HUDEP-2 (cell line): Measurements from ENCODE around the gene CHKA.

Source experiments
- DNase-seq, 76 experiments: peaks; one replicate each; lab custom pipeline; 2025; ENCODE audit not compliant: unreplicated experiment in 76 of 76; lab: John Stamatoyannopoulos, UW

Gene CHKA

GRCh38 chr11:68117853-68118470 lies 3.2 kb downstream of the CHKA start:
- DNase-seq: no peak

DNA sequence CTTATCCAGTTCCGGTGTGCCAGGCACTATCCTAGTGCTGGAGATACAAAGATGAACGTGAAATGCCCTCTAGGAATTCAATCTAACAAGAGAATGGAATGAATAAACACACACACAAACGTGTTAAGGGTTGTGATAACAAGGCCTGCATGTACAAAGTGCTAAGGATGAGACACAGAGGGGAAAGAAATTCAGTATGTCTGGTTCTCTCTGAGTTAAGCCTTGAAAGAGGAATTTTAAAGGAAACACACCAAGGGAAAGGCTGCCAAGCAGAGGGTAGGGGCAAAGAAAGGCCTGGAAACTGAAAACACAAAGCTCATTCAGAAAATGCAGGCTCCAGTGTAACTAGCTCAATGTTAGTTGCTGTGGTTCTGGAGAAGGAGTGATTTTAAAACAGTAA lies 4.2 kb downstream of the CHKA start:
- no peak for DNase-seq

GRCh38 chr11:68116126-68116525 lies 5.1 kb downstream of the CHKA start:
- DNase-seq: no peak

DNA sequence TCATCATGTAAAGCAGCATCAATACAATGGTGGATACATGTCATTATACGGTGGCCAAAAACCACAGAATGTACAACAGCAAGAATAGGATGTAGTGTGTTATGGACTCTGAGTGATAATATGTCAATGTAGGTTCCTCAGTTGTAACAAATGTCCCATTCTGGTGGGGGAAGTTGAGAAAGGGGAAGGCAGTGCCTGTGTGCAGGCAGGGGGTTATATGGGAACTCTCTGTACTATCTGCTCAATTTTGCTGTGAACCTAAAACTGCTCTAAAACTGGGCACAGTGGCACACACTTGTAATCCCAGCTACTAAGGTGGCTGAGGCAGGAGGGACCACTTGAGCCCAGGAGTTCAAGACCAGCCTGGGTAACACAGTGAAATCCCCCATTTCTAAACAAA lies 5.9 kb downstream of the CHKA start:
- DNase-seq: peak in 1 of 76 experiments; percentile 3

- DNase-seq: no peak
Observed at GRCh38 chr11:68113986-68114385, 7.2 kb downstream of the CHKA start.

DNA sequence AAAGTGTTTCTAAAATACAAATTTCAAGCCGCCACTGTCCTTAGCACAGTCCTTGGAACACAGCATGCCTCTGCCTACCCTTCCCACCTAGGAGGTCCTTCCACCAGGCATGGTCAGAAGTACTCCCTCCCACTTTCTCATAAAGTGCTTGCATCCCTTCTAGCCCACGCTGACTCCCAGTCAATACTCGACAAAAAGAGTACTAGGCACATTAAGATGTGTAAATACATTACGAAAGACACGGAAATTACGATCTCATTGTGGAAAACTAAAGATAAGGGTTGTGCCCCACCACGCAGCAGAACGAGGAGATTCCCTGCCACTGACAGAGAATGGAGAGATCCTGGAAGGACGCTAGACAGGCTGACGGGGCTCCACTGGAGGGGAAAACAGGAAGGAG lies 13.5 kb downstream of the CHKA start:
- no peak for DNase-seq

DNA sequence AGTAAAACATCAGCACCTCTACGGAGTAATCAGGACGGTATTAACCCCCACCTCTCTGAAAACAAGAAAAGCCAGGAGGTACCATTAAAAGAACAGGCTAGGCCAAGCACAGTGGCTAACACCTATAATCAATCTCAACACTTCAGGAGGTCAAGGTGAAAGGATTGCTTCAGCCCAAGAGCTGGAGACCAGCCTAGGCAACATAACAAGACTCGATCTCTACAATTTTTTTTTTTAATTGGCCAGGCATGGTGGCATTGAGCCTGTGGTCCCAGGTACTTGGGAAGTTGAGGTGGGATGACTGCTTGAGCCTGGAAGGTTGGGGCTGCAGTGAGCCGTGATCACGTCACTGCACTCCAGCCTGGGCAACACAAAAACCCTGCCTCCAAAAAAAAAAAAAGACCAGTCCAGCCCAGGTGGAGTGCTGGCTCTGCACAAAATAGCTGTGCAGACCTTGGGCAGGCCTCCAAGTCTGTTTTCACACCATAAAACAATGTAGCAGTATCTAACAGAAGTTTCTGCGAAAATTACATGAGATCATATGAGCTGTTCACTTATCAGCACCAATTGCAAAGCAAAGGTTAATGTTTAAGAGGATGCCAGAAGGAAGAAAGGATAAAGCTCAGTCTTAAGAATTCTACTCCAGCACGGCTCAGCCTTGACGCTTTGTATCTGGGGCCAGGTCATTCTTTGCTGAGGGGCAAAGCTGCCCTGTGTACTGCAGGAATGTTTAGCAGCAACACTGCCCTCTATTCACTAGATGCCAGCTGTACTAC lies 14.8 kb downstream of the CHKA start:
- peak in 12 of 76 experiments; percentile 4 to 34 (median 16) for DNase-seq

- peak in 74 of 76 experiments; percentile 14 to 92 (median 79) for DNase-seq
Observed at GRCh38 chr11:68099474-68100405, 21.4 kb downstream of the CHKA start.

- no peak for DNase-seq
Observed at GRCh38 chr11:68099057-68099456, 22.1 kb downstream of the CHKA start.

GRCh38 chr11:68096962-68097361 lies 24.2 kb downstream of the CHKA start:
- no peak for DNase-seq

DNA sequence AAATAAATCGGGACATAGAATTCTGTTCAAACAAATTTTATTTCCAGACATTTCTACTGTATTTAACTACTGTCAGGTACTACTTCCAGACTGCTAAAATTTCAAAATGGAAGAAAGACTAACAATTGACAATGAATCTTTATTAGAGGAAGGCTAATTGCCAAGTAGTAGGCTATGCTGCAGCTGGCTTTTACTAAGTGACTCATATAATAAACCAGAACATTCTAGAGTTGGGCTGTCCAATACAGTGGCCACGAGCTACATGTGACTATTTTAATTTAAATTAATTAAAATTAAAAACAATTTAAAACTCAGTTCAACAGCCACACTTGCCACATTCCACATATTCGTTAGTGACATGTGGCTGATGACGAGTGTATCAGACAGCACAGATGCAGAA lies 27.6 kb downstream of the CHKA start:
- no peak for DNase-seq

- peak in 15 of 76 experiments; percentile 6 to 25 (median 14) for DNase-seq
Observed at GRCh38 chr11:68092946-68093345, 28.2 kb downstream of the CHKA start.

DNA sequence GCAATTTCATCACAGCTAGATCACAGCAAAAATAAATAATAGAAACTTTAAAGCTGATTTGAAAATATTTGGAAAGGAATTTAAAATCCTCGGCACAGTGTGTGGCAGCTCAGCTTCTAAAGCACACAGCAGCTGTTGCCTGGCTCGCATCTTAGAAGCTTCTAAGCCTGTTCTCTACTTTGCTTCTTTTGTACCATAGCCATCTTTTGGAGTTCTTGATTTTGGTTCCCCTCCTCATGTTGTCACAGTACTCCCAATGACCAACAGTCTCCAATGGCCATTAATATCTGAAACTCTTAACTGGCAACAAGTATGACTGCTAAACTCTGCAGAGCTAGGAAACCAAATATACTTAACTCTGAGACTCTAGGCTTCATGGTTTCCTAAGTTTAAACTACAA lies 28.8 kb downstream of the CHKA start:
- DNase-seq: no peak

DNA sequence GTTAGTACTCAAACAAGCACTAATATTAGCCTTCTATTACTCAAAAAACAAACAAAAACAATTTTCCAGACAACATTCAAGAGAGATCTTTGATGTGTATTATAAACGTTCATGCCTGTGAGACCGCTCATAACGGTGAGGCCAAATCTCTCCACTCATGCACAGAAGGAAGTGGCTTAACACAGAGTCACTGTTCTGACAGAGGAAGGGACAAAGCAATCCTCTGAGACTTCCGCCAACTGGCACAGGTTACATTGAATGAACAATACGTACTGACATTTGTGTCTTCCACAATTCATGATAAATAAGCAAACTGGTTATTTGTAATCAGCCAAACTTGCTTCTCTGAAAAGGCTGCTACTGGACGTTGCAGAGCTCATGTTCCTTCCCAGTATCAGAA lies 30.5 kb downstream of the CHKA start:
- no peak for DNase-seq

GRCh38 chr11:68090287-68090686 lies 30.9 kb downstream of the CHKA start:
- no peak for DNase-seq

DNA sequence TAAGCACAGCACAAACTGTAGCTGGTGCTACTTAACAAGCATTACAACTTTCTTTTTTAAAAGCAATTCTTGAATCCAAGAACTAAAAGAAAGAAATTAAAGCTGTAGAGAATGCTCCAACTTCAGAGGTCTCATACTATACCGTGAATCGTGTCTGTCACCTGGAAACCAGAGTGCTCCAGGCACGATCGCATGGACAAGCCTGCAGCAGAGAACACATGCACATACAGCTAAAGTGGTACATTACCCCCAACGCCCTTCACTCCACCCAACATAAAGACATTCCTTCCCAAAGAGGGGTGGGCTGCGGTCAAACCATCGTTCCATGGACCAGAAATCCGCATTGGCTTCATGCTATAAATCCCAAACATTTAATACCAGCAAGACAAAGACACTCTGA lies 31.5 kb downstream of the CHKA start:
- DNase-seq: no peak

DNA sequence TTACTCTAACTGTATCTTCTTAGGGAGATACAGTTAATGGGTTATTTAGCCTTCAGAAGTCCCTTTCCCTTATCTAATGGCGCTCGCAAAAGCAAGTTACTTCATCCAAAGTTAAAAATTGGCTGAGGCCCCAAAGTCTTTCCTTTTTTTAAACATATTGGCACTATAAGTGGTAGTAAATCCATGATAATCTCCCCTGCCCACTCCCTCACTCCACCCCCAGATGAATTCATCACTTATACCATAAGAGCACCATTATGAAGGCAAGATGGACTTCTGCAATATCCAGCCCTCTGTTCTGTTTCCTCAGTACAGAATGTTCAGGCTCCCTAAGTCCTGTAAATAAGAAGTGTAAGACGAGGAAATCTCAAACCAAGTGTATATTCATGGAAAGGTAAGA lies 37.7 kb downstream of the CHKA start:
- no peak for DNase-seq

GRCh38 chr11:68082481-68082880 lies 38.7 kb downstream of the CHKA start:
- no peak for DNase-seq

DNA sequence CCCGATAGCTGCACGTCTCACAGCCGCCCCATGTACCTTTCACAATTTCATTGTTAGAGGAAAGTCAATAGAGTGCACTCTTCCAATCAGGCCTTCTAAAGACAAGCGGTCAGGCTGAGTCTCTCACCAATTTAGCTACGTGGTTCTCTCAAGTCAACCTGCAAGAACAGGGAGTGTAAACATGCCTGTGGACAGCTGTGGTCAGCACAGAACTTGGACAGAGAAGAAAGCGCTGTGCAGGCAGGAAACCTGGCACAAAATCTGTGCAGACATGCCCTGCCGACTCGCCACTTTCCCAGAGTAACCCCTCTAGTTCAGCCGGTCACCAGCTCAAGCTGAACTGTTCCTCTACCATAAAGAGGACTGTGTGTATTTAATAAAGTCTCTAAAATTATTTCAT lies 39.5 kb downstream of the CHKA start:
- DNase-seq: no peak

GRCh38 chr11:68080860-68081259 lies 40.3 kb downstream of the CHKA start:
- no peak for DNase-seq
